HS-5 (cell line): ENCODE measurements around the gene ANKS1B.

Experiments used
- DNase-seq: peaks from one replicate; pipeline ENCODE4 v3.0.0-alpha.2; 2012; ENCODE audit warnings: low read depth

ANKS1B gene

DNA sequence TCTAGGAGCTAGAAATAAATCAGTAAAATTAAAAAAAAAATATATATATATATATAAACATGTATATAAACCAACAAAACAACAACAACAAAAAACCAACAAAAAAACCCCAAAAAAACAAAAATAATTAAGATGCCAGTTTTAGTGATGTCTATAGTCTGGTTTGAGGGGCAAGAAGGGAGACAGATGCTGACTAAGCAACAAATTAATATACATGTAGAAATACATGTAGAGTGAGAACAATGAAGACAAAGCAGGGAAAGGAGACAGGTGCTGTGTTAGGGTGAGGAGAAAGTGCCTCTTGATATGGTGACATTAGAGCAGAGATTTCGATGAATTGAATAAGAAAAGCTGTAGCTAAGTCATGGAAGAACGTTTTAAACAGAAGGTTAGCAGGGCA is 861.8 kb downstream of the ANKS1B start:
- no peak for DNase-seq

- DNase-seq: no peak
These were observed 862.2 kb downstream of the ANKS1B start for GRCh38 chr12:99122496-99122895.

- DNase-seq: no peak
These were observed 863.2 kb downstream of the ANKS1B start for GRCh38 chr12:99121546-99121945.

DNA sequence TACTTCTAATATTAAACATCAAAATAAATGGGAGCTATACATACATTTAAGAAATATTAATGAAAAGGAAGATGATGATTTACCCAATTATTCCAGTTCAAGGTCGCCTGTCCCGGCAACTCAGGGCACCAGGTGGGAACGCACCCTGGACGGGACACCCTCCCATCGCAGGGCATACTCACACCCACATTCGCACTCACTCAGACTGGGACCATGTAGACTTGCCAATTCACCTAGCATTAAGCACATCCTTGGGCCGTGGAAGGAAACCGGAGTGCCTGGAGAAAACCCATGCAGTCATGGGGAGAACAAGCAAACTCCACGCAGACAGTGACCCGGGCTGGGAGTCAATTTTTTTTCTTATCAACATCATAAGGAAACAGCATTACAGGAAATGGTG is 864.8 kb downstream of the ANKS1B start:
- no peak for DNase-seq

DNA sequence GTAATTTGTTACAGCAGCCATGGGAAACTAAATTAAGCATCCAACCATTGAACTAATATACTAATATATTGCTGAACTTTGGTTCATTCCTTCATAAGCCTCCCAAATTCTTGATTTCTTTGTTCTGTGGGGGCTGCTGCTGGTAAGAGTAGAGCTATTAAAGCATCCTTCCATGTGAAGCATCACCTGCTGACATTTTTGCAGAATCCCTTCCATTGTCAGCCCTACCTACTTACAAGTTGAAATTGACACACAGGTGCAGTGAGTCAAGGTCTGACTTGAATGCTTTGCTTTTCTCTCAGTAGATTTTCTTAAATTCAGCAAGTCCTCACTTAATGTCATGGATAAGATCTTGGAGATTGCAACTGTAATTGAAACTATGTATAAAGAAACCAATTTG is 865.3 kb downstream of the ANKS1B start:
- no peak for DNase-seq

DNA sequence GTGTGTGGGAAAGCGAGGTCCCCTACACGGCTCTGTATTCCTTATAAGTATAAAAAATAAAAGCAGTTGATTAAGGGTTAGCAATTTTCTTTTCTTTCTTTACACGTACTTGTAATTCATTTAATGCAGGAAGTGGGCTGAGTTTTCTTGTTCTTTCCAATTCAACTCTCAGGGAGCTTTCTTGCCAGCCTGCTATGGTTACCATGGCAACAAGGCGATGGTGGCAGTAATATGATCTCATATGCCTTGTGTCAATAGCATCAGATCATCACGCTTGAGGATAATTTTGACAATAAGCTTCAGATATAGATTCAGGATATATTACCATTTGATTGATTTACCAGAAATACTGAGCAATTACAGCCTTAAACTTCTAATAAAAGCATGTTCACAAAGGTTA is 873.1 kb downstream of the ANKS1B start:
- no peak for DNase-seq

- no peak for DNase-seq
These were observed 873.9 kb downstream of the ANKS1B start for GRCh38 chr12:99110868-99111267.

GRCh38 chr12:99110212-99110611 is 874.5 kb downstream of the ANKS1B start:
- no peak for DNase-seq

- DNase-seq: no peak
These were observed 875.8 kb downstream of the ANKS1B start for GRCh38 chr12:99108924-99109323.

DNA sequence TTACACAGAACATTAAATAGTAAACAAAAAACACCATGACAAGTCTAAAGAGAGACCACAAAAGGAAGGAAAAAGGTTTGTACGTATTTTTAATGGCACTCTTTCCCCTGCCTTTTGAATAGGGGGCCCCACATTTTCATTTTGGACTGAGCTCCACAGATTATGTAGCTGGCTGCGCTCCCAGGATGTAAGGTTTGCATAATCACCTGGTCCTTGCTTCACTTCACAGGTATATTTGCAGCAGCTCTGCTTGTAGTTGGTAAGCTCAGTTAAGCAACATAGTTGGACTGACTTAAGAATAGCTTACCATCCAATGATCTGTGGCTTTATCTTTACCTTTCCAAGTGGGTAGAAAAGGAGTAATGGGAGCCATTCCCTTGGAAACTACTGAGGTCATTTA is 885.0 kb downstream of the ANKS1B start:
- no peak for DNase-seq

GRCh38 chr12:99097171-99097570 is 887.6 kb downstream of the ANKS1B start:
- DNase-seq: no peak

GRCh38 chr12:99093166-99093565 is 891.6 kb downstream of the ANKS1B start:
- DNase-seq: no peak

DNA sequence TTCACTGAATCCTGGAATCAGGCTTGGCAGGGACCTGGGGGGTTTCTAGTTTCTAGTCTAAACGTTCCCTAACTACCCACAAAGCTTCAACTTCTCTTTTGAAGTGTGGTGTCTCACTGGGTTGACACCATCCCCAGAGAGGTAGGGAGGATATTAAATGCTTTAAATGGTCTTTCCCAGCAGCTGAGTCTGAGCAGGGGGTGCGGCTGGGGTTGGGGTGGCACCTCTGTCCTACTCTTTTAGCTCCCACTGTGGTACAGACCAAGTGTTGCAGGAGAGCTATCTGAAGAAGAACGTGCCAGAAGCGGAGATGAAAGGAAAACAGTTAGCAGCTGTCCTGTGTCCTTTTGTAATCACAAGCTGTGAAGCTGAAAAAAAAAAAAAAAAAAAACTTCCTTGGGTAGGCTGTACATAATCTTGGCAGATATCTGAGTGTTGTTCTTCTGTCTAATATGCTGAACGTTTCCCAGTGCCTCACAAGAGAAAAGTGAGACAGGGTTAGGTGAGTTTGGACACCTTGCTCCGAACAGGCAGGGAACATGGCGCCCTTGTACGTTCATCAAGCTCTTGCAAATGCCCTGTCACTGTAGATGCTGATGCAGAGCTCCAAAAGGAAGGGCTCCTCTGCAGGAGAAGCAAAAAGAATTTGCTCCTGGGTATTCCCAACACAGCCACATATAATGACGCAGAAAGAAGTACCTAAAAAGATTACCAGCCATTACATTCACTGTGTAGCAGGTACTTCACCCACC is 892.5 kb downstream of the ANKS1B start:
- DNase-seq: no peak

GRCh38 chr12:99087278-99087677 is 897.5 kb downstream of the ANKS1B start:
- no peak for DNase-seq

DNA sequence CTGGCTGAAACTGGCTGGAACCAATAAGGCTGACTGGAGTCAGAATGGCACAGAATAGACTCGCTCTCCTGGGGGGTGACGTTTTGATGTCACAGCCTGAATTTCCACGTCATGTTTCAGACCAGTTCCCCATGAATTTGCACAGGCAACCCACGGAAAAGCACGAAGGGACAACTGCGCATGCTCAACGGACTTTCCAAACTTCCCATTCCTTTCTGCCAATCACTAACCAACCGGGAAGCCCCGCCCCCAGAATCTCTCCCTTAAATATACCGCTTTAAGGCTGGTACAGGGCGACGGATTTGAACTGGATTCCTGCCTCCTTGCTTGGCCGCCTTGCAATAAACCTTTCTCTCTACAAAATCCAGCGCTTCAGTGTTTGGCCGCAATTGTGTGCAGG is 904.9 kb downstream of the ANKS1B start:
- no peak for DNase-seq

DNA sequence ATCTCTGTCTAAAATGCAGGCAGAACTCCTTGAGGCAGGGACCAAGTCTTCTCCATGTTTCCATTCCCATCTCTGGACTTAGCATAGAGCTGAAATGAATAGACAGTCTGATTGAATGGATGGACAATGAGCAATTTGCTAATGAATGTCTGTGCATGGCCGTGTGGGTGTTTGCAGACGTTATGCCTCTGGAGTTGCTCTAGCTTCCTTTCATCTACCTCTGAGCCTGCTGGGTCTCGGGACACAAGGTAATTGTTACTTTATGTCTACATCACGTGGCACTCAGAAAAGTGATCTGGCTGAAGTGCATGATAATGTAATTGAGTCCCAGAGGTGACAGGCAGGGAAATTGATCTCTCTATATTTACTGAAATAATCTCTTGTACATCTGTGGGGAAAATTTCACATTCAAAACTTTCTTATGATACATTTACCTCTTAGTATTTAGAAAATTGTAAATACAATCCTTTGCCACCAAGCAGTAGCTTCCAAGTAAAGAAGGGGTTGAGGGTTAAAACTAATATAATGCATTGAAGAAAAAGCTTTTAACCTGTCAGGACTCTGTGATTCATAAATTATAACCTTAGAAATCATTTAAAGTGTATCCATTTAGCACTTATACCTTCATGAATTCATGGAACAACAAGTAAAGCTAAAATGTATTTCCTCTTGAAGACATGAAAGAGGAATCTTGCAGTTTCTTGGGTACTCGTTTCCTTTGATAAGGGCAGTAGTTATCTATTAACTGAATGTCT is 915.6 kb downstream of the ANKS1B start:
- DNase-seq: no peak

GRCh38 chr12:99067171-99067785 is 917.5 kb downstream of the ANKS1B start:
- DNase-seq: no peak

DNA sequence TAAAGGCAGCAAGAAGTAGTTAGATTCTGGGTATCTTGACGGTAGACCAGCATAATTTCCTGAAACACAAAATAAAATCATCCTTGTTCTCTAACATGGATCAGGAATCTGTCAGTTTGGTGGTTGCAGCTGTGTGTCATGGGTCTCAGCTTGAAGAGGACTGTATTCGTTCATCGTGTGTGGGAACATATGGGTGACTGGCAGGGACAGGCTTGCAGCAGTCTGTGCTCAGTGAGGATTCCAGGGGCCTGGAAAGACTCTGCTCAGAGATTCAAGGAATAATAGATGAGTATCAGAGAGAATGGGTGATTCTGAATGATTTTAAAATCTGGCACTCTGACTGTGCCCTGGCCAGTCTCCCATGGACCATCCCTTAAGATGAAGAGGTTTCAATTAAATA is 918.0 kb downstream of the ANKS1B start:
- DNase-seq: no peak

- no peak for DNase-seq
These were observed 921.6 kb downstream of the ANKS1B start for GRCh38 chr12:99063182-99063581.

- DNase-seq: peak; percentile 16
These were observed 924.8 kb downstream of the ANKS1B start for GRCh38 chr12:99059824-99060511.

- DNase-seq: no peak
These were observed 927.1 kb downstream of the ANKS1B start for GRCh38 chr12:99057670-99058069.

DNA sequence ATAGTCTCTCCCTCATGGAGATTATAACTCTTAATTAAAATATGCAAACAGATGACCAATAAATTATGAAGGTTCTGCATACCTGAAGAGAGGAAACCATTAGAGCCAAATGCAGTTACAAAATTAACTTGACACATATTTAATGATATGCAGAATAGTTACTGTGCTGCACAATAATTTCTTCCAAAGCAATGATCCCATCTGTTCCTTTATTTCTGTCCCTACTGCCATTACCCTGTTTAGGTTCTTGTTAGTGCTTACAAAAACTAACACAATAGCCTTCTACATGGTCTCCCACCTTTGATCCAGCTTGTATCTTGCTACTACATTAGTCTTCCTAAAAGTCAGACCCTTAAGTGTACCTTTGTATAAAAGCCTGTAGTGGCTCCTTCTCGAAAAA is 928.5 kb downstream of the ANKS1B start:
- DNase-seq: no peak

DNA sequence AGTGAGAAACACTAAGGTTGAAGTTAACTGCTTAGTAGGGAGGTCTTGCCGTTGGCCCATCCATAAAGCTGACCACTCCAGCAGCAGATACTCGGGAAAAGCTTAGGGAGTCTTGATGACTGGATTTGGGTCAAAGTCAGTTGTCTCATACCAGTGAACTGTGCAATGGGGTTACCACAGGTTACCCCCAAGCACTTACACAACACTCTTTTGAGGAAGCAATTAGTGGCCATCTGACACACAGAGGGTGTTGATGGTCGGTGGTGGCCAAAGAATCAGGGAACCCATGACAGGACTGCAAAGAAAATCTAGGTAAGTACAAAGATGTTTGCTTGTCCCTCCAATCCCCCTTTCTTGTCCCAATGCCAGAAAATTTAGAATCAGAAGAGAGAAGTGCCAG is 929.4 kb downstream of the ANKS1B start:
- DNase-seq: no peak
